Panc1 (cell line): ENCODE measurements around the gene FBXW12. TPM values are rescaled to one million over a fixed set of nuclear protein-coding genes. Genes with fewer than 3 reads are reported as not detected.

Source experiments
- ATAC-seq: fragments of 200-7000 bp; cut with Tn5 transposase; 2 replicates; pipeline ENCODE4 v1.9.1; 2020; ENCODE audit warnings: mild to moderate bottlenecking, moderate library complexity
- BruUV-seq: library from RNA; stranded (reverse); fragments of 400-500 nt; replicated peaks from 2 replicates; lab custom pipeline; 2021; lab: Mats Ljungman, UMichigan
- CTCF ChIA-PET: fragments of 300-600 bp; sonication (Branson Sonifier 250); formaldehyde crosslinking; loops from one replicate; lab custom pipeline; 2022; ENCODE audit warnings: antibody characterized with exemption; lab: Charles Lee
- POLR2A ChIA-PET: fragments of 300-600 bp; sonication (Branson Sonifier 250); formaldehyde crosslinking; loops from one replicate; lab custom pipeline; 2022; ENCODE audit warnings: antibody characterized with exemption; lab: Charles Lee
- DNase-seq: peaks from one replicate; pipeline ENCODE4 v3.0.0-alpha.2; 2010; ENCODE audit warnings: low read depth, low spot score
- H3K27ac ChIP-seq: 2 replicates; pipeline ENCODE4 v1.5.1; 2011; ENCODE audit warnings: mild to moderate bottlenecking, low read length, inconsistent platforms
- H3K27me3 ChIP-seq: fragments of 200-500 bp; sonication (Bioruptor generic); 2 replicates; pipeline ENCODE4 v1.6.0; 2014; ENCODE audit warnings: low read length, inconsistent platforms; ENCODE audit not compliant: control insufficient read depth, insufficient read depth
- H3K36me3 ChIP-seq: fragments of 200-500 bp; sonication (Bioruptor generic); 2 replicates; pipeline ENCODE4 v1.5.1; 2014; ENCODE audit warnings: inconsistent platforms, mild to moderate bottlenecking, low read length, moderate library complexity; ENCODE audit not compliant: control insufficient read depth, insufficient read depth
- H3K4me1 ChIP-seq: 2 replicates; pipeline ENCODE4 v1.5.1; 2011; ENCODE audit warnings: inconsistent platforms, mild to moderate bottlenecking, low read length, moderate library complexity; ENCODE audit not compliant: control insufficient read depth, insufficient read depth
- H3K4me3 ChIP-seq, 2 experiments: 2 replicates each; pipeline ENCODE4 v1.5.1; 2011 to 2012; ENCODE audit warnings: low read depth in 2 of 2, low read length in 2 of 2, mild to moderate bottlenecking in 2 of 2, inconsistent platforms in 1 of 2, moderate library complexity in 1 of 2
- H3K9me3 ChIP-seq: fragments of 200-500 bp; sonication (Bioruptor generic); 2 replicates; pipeline ENCODE4 v1.5.1; 2014; ENCODE audit warnings: low read depth, mild to moderate bottlenecking, inconsistent platforms, low read length, moderate library complexity; ENCODE audit not compliant: control insufficient read depth, insufficient read depth
- CTCF ChIP-seq: fragments of 450-650 bp; IDR thresholded peaks from 2 replicates; pipeline ENCODE4 v1.5.1; 2017; ENCODE audit warnings: mild to moderate bottlenecking
- POLR2AphosphoS5 ChIP-seq: IDR thresholded peaks from 2 replicates; pipeline ENCODE4 v1.6.1; 2012; ENCODE audit warnings: mild to moderate bottlenecking, low read depth, low read length, moderate library complexity
- REST ChIP-seq, 2 experiments: IDR thresholded peaks; 2 replicates each; pipeline ENCODE4 v1.6.1; 2011 to 2012; ENCODE audit warnings: low read depth in 2 of 2, control low read depth in 1 of 2, low read length in 1 of 2, mild to moderate bottlenecking in 1 of 2, moderate library complexity in 1 of 2; ENCODE audit not compliant: insufficient read depth in 1 of 2
- SIN3A ChIP-seq: IDR thresholded peaks from 2 replicates; pipeline ENCODE4 v1.6.1; 2012; ENCODE audit warnings: low read depth, mild to moderate bottlenecking, low read length, moderate library complexity, borderline replicate concordance; ENCODE audit not compliant: insufficient read depth
- TCF7L2 ChIP-seq: IDR thresholded peaks from 2 replicates; pipeline ENCODE4 v1.6.1; 2011; ENCODE audit warnings: mild to moderate bottlenecking, low read depth, low read length, inconsistent platforms
- in situ Hi-C: cut with HindIII; loops from 2 replicates; pipeline ENCODE4 v1.10.0; 2016; ENCODE audit warnings: low sequenced_read_pairs, low pct_unique_long_range_greater_than_20kb
- intact Hi-C: fragments of 100-400 bp; cut with micrococcal nuclease; formaldehyde crosslinking; loops from one replicate; pipeline ENCODE4 v1.10.0; 2022; ENCODE audit not compliant: unreplicated experiment
- total RNA-seq: library from RNA; stranded (reverse); gene quantifications from one replicate; pipeline ENCODE4 v1.2.1, GENCODE V29; 2021; ENCODE audit not compliant: unreplicated experiment

FBXW12 gene
- total RNA-seq, 1 experiment from 2014 or later = not detected

GRCh38 chr3:48372862-48373435, 930 bp downstream of the FBXW12 start:
- in situ Hi-C loops (no loop called here), intact Hi-C loops (no loop called here)
- ChIA-PET CTCF (no interaction called here), POLR2A (no interaction called here)
- Histone ChIP-seq H3K4me3 (no peak overlapping the region), H3K27me3 (no peaks in the 10 kb centered on the region), H3K4me1 (no peaks in the 10 kb centered on the region), H3K9me3 (no peaks in the 10 kb centered on the region), H3K36me3 (no peaks in the 10 kb centered on the region), H3K27ac (no peak overlapping the region)
- TF ChIP-seq TCF7L2 (no peak), CTCF (no peak), POLR2AphosphoS5 (no peak), REST (IDR thresholded peaks at IDR 0.05; ENCODE audit: insufficient read depth in 1 of 2, low read depth in 2 of 2, low read length in 1 of 2) (no peak), SIN3A (no peak)
- DNase-seq (no peak), ATAC-seq (no peak)
- BruUV-seq = no TSS peak

- intact Hi-C loops (no loop called here), in situ Hi-C loops (no loop called here)
- DNase-seq = no peak
- TF ChIP-seq REST (IDR thresholded peaks at IDR 0.05; ENCODE audit: insufficient read depth in 1 of 2, low read depth in 2 of 2, low read length in 1 of 2) (no peak), POLR2AphosphoS5 (no peak), CTCF (no peak), TCF7L2 (no peak), SIN3A (no peak)
- BruUV-seq = no TSS peak
- Histone ChIP-seq H3K4me1 (no peaks in the 10 kb centered on the region), H3K9me3 (no peaks in the 10 kb centered on the region), H3K27ac (no peak overlapping the region), H3K4me3 (no peak overlapping the region), H3K27me3 (peaks cover 7% of the 10 kb centered on the region; the same call in 1 of the 2 replicates), H3K36me3 (no peaks in the 10 kb centered on the region)
- ChIA-PET POLR2A (no interaction called here), CTCF (no interaction called here)
- no peak for ATAC-seq
Measured at GRCh38 chr3:48387634-48388033, 15.6 kb downstream of the FBXW12 start.
